HG02852 (cell line): Measurements from ENCODE around the gene PKNOX2.

Source experiments
- ATAC-seq: cut with Tn5 transposase; IDR thresholded peaks from one replicate; pipeline ENCODE4 v1.9.1; 2021; ENCODE audit warnings: mild to moderate bottlenecking, moderate library complexity; ENCODE audit not compliant: unreplicated experiment

Gene PKNOX2

DNA sequence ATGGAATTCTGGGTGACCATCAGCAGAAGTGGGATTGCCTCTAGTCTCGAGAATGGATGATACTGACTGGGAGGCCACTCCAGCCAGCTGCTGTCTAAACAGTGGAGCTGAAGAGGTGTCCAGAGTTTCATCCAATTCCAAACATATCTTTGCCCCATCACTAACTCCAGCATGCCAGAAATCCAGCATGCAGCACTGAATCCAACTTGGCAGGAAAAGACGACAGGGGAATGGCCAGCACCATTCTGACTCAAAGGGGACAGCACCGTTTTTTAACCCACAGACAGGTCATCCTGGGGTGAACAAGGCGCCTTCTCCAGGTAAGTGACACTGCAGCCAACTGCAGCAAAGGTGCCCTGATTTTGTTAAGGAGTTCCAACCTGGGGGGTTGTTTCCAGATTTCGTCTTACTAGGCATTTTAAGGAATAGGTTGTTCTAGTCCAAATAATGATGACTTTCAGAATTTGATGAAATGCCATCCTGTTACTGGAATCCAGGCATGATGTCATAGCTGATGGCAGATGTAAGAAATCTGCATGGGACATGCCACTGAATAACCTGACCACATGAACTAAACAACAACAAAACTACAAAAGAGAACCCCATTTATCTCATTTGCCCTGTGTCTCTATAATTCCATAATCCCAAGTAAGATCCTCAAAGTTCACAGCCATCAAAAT is 299.2 kb downstream of the PKNOX2 start:
- no peak for ATAC-seq

DNA sequence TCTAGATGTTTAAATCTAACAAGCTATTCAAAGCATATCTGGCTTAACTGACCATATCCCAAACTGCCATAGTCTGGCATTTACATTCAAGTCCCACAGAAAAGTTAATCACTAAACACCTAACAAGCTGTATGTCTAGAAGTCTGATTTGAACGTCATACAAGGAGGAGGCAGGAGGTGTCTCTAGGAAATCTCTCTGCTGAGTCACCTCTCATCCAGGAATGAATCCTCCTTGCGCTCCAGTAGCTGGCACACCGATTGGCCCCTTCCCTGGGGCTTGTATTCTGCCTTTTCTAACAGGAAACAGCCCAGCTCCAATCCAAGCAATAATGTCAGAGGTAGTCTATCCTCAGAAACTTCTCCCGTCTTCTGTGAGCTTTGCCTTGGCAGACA is 299.7 kb downstream of the PKNOX2 start:
- ATAC-seq: no peak

DNA sequence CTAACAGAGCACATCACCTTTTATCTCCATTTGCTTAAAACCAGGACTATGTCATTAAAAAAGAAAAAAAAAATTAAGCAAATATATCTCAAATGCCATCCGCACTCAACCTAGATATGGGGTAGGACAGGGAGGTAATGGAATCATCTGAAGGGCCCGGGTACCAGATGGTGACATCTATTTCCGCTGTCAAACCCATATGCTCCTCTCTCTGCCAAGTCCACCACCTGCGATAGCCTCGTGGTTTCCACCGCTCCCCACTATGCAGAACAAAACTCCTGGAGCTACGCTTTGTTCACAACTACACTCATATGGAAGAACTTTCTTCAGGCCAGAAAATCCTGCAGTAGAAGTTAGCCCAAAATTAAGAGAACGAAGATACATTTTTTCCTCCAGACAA is 300.1 kb downstream of the PKNOX2 start:
- no peak for ATAC-seq

DNA sequence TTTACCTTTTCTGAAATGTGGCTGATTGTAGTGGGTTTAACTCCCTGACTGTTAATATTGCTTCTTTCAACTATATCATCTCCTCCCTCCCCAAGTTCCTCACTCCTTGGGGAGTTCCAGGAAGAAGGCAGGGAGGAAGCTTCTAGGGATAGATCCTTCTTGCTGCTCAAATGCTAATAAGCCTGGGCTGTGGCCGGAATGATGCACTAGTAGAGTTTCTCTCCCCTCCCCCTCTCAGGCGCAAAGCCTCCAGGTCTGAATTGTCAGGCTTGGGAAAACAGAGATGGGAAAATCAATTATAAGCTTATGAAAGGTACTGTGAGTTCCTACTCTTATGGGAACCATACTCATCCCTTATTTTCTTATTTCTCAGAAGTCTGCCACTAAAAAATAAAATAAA is 300.7 kb downstream of the PKNOX2 start:
- no peak for ATAC-seq

DNA sequence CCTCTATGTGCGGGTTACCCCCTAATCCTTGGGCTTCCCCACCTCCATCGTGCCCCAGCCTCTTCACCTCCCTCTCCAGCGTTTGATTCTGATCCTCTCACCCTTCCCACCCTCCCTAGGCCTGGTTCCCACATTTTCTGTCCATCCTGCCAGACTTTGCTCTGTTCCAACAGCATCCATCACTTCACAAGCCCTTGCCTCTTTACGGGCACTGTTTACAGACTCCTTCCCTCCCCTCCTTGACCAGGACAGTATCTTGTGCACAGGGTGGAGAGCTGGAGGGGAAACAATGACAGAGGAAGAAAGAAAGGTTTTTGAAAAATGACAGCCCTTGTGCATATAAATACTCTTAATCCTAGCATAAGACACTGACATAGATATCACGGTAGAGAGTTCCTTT is 301.1 kb downstream of the PKNOX2 start:
- ATAC-seq: no peak

DNA sequence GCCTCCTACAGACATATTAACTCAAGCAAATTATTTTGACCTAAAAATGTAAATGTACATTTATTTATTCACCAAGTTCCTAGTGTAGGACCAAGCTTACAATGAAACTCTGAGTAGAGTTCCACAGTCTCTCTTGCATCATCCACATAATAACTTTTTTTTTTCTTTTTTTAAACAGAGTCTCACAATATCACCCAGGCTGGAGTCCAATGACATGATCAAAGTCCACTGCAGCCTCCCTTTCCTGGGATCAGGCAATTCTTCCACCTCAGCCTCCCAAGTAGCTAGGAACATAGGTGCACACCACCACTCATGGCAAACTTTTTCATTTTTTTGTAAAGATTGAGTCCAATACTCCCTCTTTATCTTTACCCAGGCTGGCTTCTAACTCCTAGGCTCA is 303.5 kb downstream of the PKNOX2 start:
- ATAC-seq: no peak

DNA sequence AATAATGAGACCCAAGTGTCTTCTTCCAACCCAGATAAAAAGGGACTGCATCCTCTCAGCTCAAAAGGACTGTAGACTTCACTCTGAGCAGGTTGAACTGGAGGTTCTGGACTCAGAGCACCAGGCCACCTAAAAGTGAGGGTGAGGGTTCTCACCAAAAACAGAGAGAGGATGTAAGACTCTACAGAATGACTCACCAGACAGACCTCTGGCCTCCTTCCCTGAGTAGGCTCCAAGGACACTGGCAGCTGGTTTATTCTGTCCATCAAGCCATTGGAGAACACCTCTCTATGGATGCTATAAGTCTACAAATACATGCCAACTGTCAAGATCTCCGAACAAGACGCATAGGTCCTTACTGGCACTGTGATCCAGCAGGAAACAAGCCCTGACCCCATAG is 304.3 kb downstream of the PKNOX2 start:
- no peak for ATAC-seq

DNA sequence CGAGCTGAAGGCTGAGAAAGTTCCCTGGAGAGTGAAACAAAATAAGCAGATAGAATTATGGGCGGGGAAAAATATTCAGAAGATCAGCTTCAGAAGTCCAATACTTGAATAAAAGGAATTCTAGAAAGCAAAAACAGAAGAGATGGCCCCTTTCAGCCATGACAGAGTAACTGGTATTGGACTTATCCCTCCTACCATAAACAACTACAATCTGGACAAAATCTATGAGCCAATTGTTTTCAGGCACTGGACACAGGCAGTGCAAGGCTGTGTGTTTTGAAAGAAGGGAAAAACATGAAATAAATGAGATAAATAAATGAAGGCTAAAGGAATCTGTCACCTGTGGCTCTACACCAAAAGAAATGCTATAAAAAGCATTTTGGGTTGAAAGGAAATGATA is 305.8 kb downstream of the PKNOX2 start:
- ATAC-seq: no peak

DNA sequence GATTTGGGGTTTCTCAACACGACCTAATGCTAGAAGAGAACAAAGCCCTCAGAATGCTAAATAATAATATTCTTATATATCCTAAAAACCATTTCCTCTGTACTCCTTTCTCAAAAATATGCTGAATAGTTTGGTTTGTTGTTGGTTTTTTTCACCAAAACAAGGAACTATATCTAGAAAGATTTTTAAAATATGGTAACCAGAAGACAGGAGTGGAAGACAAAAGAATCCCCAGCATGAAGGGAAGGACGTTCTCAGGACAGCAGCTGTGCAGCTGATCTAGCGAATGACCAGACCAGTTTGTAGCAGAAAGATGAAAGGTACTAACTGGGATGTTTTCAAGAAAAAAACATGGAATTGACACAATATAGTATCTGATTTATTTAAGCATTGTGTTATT is 312.2 kb downstream of the PKNOX2 start:
- no peak for ATAC-seq

DNA sequence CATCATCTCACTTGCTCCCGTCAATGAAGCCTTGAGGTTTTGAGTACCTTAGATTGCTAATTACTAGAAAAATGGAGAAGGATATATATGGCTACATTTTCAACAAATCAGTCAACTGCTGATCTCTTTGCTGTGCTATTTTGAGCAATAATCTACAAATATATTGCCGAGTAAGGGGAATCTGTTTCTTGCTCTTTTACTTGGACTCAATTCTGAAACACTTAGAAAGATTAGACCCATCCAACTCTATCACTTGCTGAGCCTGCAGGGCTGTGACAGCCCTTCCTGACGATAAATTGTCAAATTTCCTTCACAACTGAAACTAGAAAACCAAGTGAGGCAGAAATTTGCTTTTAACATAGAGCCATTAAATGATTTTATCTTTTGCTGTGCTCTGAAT is 314.6 kb downstream of the PKNOX2 start:
- no peak for ATAC-seq

DNA sequence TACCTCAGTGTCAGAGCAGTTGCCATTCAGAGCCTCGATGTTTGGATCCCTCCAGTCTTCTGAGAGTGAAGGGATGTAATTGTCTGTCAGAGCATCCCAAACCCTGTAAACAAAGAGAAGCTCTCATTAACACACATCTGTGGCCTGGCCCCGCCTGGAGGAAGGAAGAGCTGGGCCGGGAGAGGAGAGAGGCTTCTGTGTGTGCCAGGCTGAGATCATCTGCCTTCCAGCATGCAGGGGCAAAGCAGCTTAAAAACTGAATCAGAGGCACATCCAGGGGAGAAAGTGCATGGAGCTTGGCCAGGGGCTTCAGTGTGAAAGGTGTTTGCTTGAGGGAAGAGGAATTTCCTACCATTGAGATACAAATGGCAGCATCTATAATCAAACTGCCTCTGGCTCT is 317.0 kb downstream of the PKNOX2 start:
- ATAC-seq: no peak
